K562 (cell line): ENCODE measurements around the gene CLDN7. TPM values are rescaled to one million over a fixed set of nuclear protein-coding genes. Genes with fewer than 3 reads are reported as not detected.
A peak's percentile ranks its signal among the peaks of the same experiment; 100 is the strongest.

ENCODE experiments used
- ARID1B ChIP-seq: fragments of 450-650 bp; IDR thresholded peaks from 2 replicates; pipeline ENCODE4 v1.6.1; 2016; ENCODE audit warnings: antibody characterized with exemption, mild to moderate bottlenecking, inconsistent platforms
- ARID2 ChIP-seq: fragments of 450-650 bp; IDR thresholded peaks from 2 replicates; pipeline ENCODE4 v1.6.1; 2017; ENCODE audit warnings: antibody characterized with exemption, mild to moderate bottlenecking
- CCAR2 ChIP-seq: fragments of 200-400 bp; formaldehyde crosslinking; IDR thresholded peaks from 2 replicates; pipeline ENCODE4 v1.6.1; 2017; ENCODE audit warnings: mild to moderate bottlenecking, low read depth, low read length
- CHD2 ChIP-seq: IDR thresholded peaks from 2 replicates; pipeline ENCODE4 v1.6.1; 2011; ENCODE audit warnings: low read depth, low read length
- EWSR1 ChIP-seq: fragments of 450-650 bp; IDR thresholded peaks from 2 replicates; pipeline ENCODE4 v1.6.1; 2018; ENCODE audit warnings: borderline replicate concordance, mild to moderate bottlenecking, low read depth, moderate library complexity; ENCODE audit not compliant: partially characterized antibody
- LARP7 ChIP-seq: fragments of 450-650 bp; IDR thresholded peaks from 2 replicates; pipeline ENCODE4 v1.6.1; 2016
- NFIC ChIP-seq: fragments of 450-650 bp; IDR thresholded peaks from 2 replicates; pipeline ENCODE4 v1.6.1; 2017; ENCODE audit warnings: mild to moderate bottlenecking, inconsistent platforms
- PML ChIP-seq: IDR thresholded peaks from 2 replicates; pipeline ENCODE4 v1.6.1; 2012; ENCODE audit warnings: low read length, inconsistent platforms
- PRPF4 ChIP-seq: fragments of 200-400 bp; formaldehyde crosslinking; IDR thresholded peaks from one replicate; pipeline ENCODE4 v1.6.1; 2017; ENCODE audit warnings: low read length, low read depth, mild to moderate bottlenecking; ENCODE audit not compliant: insufficient read depth, poor library complexity, severe bottlenecking
- RFX1 ChIP-seq: fragments of 450-650 bp; IDR thresholded peaks from 2 replicates; pipeline ENCODE4 v1.6.1; 2016; ENCODE audit warnings: mild to moderate bottlenecking, moderate library complexity
- SIX5 ChIP-seq, 2 experiments: IDR thresholded peaks; 2 replicates each; pipeline ENCODE4 v1.6.1; 2011; ENCODE audit warnings: low read length in 2 of 2, borderline replicate concordance in 1 of 2, low read depth in 1 of 2, mild to moderate bottlenecking in 1 of 2, moderate library complexity in 1 of 2; ENCODE audit not compliant: insufficient read depth in 1 of 2
- SMAD1 ChIP-seq: fragments of 150-350 bp; IDR thresholded peaks from 2 replicates; pipeline ENCODE4 v1.6.1; 2014; ENCODE audit warnings: low read length, low read depth; ENCODE audit not compliant: partially characterized antibody
- TEAD2 ChIP-seq: fragments of 450-650 bp; IDR thresholded peaks from 2 replicates; pipeline ENCODE4 v1.6.1; 2016; ENCODE audit warnings: missing genetic modification characterization, control low read depth, missing compliant biosample characterization
- ZNF121 ChIP-seq: sonication (generic); formaldehyde crosslinking; conservative IDR thresholded peaks from 2 replicates; pipeline ENCODE4 v1.8.0; 2022; ENCODE audit warnings: missing genetic modification reagents
- ZNF224 ChIP-seq: sonication (generic); formaldehyde crosslinking; IDR thresholded peaks from 2 replicates; pipeline ENCODE4 v1.8.0; 2022; ENCODE audit warnings: mild to moderate bottlenecking, missing genetic modification reagents
- ZNF444 ChIP-seq: fragments of 250-450 bp; sonication (Bioruptor Pico); IDR thresholded peaks from 2 replicates; pipeline ENCODE4 v1.4.0; 2020; ENCODE audit warnings: mild to moderate bottlenecking, moderate library complexity
- ZNF707 ChIP-seq: fragments of 250-450 bp; sonication (Bioruptor Pico); conservative IDR thresholded peaks from 2 replicates; pipeline ENCODE4 v1.8.0; 2022; ENCODE audit warnings: inconsistent platforms, mild to moderate bottlenecking, moderate library complexity
- polyA plus RNA-seq, 8 experiments: library from polyadenylated mRNA; depleted of rRNA in 4 of 8; stranded (reverse) in 5 of 8; unstranded in 3 of 8; fragments of >200 nt; fragmentation: Nextera tagmentation in 2 of 8; fragmentation: Illumina TruSeq in 1 of 8; extraction: Ambion mirVana in 2 of 8; extraction: Trizol in 1 of 8; gene quantifications; 2 replicates each; pipeline versions ENCODE4 v1.2.1 to v1.2.3, GENCODE V29; 2011 to 2014; ENCODE audit warnings: inconsistent platforms in 1 of 8, missing spikeins in 1 of 8
- total RNA-seq, 7 experiments: library from RNA; depleted of rRNA in 6 of 7; stranded (reverse); fragments of >200 nt in 6 of 7; fragmentation: Illumina TruSeq in 2 of 7; extraction: Trizol in 2 of 7; gene quantifications; 2 replicates each; pipeline versions ENCODE4 v1.2.1 to v1.2.3, GENCODE V29; 2011 to 2021; ENCODE audit warnings: low replicate concordance in 1 of 7
- TF ChIP-seq, protein P1 (sequence below): sonication (generic); formaldehyde crosslinking; IDR thresholded peaks from 2 replicates; pipeline ENCODE4 v1.8.0; 2023; ENCODE audit warnings: mild to moderate bottlenecking, missing genetic modification reagents
- TF ChIP-seq, protein P2 (sequence below): fragments of 450-650 bp; IDR thresholded peaks from 2 replicates; pipeline ENCODE4 v1.7.1; 2018; ENCODE audit warnings: mild to moderate bottlenecking, low read depth; ENCODE audit not compliant: partially characterized antibody
- TF ChIP-seq, protein P3 (sequence below): IDR thresholded peaks from 3 replicates; pipeline ENCODE4 v1.6.1; 2011; ENCODE audit warnings: borderline replicate concordance, mild to moderate bottlenecking, moderate library complexity; ENCODE audit not compliant: insufficient read length; ENCODE audit errors: extremely low read depth

CLDN7 gene
- total and polyA plus RNA-seq, 9 of the 15 experiments (the other 6 are each of a cell fraction or from before 2014, with no cell fraction given), result 2.2 to 14.5 (median 7.6) TPM

DNA sequence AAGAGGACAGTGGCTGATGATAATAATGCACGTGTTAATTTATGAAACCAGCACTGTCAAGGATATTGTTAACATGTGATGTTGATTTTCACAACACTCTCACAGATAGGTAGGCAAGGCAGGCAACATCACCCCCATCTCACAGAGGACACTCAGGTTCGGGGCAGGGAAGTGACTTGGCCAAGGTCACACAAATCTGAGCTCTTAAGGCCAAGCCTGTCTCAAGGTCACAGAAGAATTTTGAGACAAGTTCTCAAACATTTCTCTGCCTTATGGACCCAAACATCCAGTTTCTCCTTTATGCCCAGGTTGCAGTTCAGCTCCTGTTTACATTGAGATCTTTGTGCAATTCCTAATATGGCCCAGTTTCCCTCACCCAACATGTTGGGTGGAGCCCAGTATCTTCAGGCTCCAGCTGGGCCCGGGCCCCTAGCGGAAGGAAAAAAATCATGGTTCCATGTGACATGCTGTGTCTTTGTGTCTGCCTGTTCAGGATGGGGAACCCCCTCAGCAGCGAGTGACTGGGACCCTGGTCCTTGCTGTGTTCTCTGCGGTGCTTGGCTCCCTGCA is 20.6 kb upstream of the CLDN7 start (continued):
- no peak for TF ChIP-seq CCAR2
- no peak for TF ChIP-seq CHD2
- TF ChIP-seq SIX5 (IDR thresholded peaks at IDR 0.05; ENCODE audit: borderline replicate concordance in 1 of 2, insufficient read depth in 1 of 2, low read depth in 1 of 2, low read length in 2 of 2), result no peak
- TF ChIP-seq ZNF224 (CRISPR knock-in tag), result no peak
- TF ChIP-seq SMAD1, result no peak
- no peak for TF ChIP-seq RFX1
- TF ChIP-seq, protein P1, sequence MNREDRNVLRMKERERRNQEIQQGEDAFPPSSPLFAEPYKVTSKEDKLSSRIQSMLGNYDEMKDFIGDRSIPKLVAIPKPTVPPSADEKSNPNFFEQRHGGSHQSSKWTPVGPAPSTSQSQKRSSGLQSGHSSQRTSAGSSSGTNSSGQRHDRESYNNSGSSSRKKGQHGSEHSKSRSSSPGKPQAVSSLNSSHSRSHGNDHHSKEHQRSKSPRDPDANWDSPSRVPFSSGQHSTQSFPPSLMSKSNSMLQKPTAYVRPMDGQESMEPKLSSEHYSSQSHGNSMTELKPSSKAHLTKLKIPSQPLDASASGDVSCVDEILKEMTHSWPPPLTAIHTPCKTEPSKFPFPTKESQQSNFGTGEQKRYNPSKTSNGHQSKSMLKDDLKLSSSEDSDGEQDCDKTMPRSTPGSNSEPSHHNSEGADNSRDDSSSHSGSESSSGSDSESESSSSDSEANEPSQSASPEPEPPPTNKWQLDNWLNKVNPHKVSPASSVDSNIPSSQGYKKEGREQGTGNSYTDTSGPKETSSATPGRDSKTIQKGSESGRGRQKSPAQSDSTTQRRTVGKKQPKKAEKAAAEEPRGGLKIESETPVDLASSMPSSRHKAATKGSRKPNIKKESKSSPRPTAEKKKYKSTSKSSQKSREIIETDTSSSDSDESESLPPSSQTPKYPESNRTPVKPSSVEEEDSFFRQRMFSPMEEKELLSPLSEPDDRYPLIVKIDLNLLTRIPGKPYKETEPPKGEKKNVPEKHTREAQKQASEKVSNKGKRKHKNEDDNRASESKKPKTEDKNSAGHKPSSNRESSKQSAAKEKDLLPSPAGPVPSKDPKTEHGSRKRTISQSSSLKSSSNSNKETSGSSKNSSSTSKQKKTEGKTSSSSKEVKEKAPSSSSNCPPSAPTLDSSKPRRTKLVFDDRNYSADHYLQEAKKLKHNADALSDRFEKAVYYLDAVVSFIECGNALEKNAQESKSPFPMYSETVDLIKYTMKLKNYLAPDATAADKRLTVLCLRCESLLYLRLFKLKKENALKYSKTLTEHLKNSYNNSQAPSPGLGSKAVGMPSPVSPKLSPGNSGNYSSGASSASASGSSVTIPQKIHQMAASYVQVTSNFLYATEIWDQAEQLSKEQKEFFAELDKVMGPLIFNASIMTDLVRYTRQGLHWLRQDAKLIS (CRISPR knock-in tag), result no peak
- TF ChIP-seq ZNF444, result no peak
- no peak for TF ChIP-seq EWSR1
- TF ChIP-seq TEAD2, result no peak
- no peak for TF ChIP-seq ARID2
- TF ChIP-seq NFIC, result no peak
- TF ChIP-seq, protein P2, sequence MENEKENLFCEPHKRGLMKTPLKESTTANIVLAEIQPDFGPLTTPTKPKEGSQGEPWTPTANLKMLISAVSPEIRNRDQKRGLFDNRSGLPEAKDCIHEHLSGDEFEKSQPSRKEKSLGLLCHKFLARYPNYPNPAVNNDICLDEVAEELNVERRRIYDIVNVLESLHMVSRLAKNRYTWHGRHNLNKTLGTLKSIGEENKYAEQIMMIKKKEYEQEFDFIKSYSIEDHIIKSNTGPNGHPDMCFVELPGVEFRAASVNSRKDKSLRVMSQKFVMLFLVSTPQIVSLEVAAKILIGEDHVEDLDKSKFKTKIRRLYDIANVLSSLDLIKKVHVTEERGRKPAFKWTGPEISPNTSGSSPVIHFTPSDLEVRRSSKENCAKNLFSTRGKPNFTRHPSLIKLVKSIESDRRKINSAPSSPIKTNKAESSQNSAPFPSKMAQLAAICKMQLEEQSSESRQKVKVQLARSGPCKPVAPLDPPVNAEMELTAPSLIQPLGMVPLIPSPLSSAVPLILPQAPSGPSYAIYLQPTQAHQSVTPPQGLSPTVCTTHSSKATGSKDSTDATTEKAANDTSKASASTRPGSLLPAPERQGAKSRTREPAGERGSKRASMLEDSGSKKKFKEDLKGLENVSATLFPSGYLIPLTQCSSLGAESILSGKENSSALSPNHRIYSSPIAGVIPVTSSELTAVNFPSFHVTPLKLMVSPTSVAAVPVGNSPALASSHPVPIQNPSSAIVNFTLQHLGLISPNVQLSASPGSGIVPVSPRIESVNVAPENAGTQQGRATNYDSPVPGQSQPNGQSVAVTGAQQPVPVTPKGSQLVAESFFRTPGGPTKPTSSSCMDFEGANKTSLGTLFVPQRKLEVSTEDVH, result no peak
- no peak for TF ChIP-seq PRPF4
- no peak for TF ChIP-seq LARP7
- TF ChIP-seq ZNF121 (CRISPR knock-in tag), result no peak
- TF ChIP-seq ZNF707 (CRISPR knock-in tag), result no peak
- TF ChIP-seq, protein P3, sequence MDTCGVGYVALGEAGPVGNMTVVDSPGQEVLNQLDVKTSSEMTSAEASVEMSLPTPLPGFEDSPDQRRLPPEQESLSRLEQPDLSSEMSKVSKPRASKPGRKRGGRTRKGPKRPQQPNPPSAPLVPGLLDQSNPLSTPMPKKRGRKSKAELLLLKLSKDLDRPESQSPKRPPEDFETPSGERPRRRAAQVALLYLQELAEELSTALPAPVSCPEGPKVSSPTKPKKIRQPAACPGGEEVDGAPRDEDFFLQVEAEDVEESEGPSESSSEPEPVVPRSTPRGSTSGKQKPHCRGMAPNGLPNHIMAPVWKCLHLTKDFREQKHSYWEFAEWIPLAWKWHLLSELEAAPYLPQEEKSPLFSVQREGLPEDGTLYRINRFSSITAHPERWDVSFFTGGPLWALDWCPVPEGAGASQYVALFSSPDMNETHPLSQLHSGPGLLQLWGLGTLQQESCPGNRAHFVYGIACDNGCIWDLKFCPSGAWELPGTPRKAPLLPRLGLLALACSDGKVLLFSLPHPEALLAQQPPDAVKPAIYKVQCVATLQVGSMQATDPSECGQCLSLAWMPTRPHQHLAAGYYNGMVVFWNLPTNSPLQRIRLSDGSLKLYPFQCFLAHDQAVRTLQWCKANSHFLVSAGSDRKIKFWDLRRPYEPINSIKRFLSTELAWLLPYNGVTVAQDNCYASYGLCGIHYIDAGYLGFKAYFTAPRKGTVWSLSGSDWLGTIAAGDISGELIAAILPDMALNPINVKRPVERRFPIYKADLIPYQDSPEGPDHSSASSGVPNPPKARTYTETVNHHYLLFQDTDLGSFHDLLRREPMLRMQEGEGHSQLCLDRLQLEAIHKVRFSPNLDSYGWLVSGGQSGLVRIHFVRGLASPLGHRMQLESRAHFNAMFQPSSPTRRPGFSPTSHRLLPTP, result no peak
- peak; percentile 15; the same call in 1 of the 2 replicates for TF ChIP-seq ARID1B
- no peak for TF ChIP-seq PML
